Stimulated activated naive CD8-positive, alpha-beta T cell treated with anti-CD3 and anti-CD28 coated beads, Interleukin-15, amount 100 ng/mL, for 72 hours (primary cell): Measurements from ENCODE around the gene EWSR1.

Experiments used
- ATAC-seq: fragments of 150-1000 bp; cut with Tn5 transposase; 2 replicates; pipeline ENCODE4 v1.10.0; 2021; ENCODE audit warnings: mild to moderate bottlenecking, moderate library complexity
- DNase-seq, 2 donors: peaks; one replicate each; pipeline ENCODE4 v3.0.0; 2021 to 2022
- H3K27ac Mint-ChIP-seq, 2 donors: one replicate each; pipeline ENCODE4 v1.8.0; 2022; ENCODE audit warnings: mild to moderate bottlenecking in 2 of 2, mixed read lengths in 2 of 2, moderate library complexity in 2 of 2
- H3K27me3 Mint-ChIP-seq: one replicate; pipeline ENCODE4 v1.8.0; 2022; ENCODE audit warnings: mixed read lengths
- H3K4me1 Mint-ChIP-seq: one replicate; pipeline ENCODE4 v1.8.0; 2022; ENCODE audit warnings: mild to moderate bottlenecking, mixed read lengths
- H3K4me3 Mint-ChIP-seq, 2 donors: one replicate each; pipeline ENCODE4 v1.8.0; 2022; ENCODE audit warnings: mild to moderate bottlenecking in 2 of 2, mixed read lengths in 2 of 2, moderate library complexity in 1 of 2
- H3K9me3 Mint-ChIP-seq, 2 donors: one replicate each; pipeline ENCODE4 v1.8.0; 2022; ENCODE audit warnings: mixed read lengths in 2 of 2

Gene EWSR1

DNA sequence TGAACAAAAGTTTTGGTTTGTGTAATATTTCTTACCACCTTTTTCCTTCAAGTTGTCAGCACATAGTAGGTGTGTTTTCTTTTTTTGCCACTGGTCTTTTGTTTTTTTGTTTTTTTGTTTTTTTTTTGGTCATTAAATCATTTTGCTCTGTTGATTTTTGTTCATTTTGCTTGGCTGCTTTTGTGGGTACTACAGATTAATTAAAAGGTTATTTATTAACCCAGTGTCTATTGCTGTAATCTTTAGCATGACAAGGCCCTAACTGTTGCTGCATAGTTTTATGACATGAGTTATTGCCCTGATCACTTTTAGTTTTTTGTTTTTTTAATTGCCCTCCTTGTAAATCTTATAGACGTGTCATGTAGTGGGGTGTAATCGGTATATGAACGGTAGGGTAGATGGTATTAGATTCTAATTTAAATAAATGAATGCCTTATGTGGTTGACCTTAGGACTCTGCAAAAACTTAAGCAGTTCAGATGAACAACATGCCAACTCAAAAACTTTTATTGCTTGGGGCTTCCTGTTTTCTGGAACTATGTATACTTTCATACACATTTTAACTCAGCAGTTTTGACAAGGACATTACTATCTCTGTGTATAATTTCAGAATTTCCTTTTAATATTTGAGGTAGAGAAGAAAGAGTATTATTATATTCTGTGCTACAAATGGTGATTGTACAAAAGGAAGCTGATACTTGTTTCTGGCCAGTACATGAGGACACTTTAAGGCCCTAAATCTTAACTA, 7.9 kb downstream of the EWSR1 start:
- no peaks in the 10 kb centered on the region for H3K27me3 Mint-ChIP-seq
- ATAC-seq (no peak), DNase-seq (no peak)
- H3K27ac Mint-ChIP-seq = peak overlapping the region; percentile 10 to 49
- peaks cover 74% of the 10 kb centered on the region for H3K4me1 Mint-ChIP-seq
- H3K9me3 Mint-ChIP-seq = no peaks in the 10 kb centered on the region
- no peak overlapping the region for H3K4me3 Mint-ChIP-seq

DNA sequence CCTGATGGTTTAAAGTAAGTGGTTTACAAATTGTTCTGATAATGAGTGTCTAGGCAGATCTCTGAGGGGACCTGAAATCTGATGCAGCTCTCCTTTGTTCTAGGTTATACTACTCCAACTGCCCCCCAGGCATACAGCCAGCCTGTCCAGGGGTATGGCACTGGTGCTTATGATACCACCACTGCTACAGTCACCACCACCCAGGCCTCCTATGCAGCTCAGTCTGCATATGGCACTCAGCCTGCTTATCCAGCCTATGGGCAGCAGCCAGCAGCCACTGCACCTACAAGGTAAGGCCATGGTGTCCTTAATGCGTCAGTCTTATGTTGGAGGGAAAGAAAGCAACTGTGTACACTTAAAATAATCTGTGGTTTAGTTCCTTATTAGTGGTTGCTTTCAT, 9.9 kb downstream of the EWSR1 start:
- H3K9me3 Mint-ChIP-seq = no peaks in the 10 kb centered on the region
- H3K4me1 Mint-ChIP-seq = peaks cover 55% of the 10 kb centered on the region
- DNase-seq (no peak), ATAC-seq (no peak)
- H3K27me3 Mint-ChIP-seq = no peaks in the 10 kb centered on the region
- peak overlapping the region in 1 of 2 donors; percentile 19 for H3K4me3 Mint-ChIP-seq
- peak overlapping the region in 1 of 2 donors; percentile 27 for H3K27ac Mint-ChIP-seq

DNA sequence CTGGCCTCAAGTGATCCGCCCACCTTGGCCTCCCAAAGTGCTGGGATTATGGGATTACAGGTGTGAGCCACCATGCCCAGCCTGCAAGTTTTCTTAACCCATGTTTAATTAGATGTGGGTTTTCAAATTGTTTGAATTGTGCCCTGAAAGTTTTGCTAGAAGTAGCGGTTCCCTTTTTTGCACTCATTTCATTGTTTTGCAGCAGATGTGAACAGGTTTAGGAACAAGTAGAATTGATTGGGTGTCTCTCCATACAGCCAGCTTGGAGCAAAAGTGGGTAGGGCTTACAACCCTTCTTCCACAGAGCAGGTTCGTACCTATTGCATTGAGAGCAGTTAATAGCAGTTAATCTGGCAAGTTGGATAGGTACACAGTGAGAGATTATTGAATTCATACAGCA, 16.1 kb downstream of the EWSR1 start:
- H3K4me3 Mint-ChIP-seq = no peak overlapping the region
- no peaks in the 10 kb centered on the region for H3K27me3 Mint-ChIP-seq
- H3K9me3 Mint-ChIP-seq = no peaks in the 10 kb centered on the region
- no peak overlapping the region for H3K27ac Mint-ChIP-seq
- H3K4me1 Mint-ChIP-seq = peaks cover 24% of the 10 kb centered on the region
- no peak for DNase-seq
- ATAC-seq = no peak

DNA sequence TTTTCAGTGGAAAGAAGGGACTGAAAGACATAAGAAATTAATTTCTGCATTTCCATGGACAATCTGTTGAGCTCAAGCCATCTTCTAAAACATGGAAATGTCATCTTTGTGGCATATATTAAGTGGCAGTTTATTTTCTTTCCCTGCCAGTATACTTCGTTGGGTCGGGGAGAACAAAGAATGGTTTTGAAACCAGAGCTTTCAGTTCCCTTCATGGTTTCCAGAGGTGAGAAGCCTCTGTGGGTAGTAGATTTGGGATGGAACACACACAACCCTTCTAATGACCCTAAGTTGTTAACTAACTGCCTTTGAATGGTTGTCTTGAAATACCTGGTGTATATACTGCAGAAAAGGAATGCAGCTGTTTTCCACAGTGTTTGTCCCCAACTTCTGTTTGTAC, 20.8 kb downstream of the EWSR1 start:
- H3K9me3 Mint-ChIP-seq = no peaks in the 10 kb centered on the region
- H3K4me1 Mint-ChIP-seq = peaks cover 23% of the 10 kb centered on the region
- no peak overlapping the region for H3K4me3 Mint-ChIP-seq
- DNase-seq = no peak
- no peak overlapping the region for H3K27ac Mint-ChIP-seq
- H3K27me3 Mint-ChIP-seq = no peaks in the 10 kb centered on the region
- no peak for ATAC-seq

DNA sequence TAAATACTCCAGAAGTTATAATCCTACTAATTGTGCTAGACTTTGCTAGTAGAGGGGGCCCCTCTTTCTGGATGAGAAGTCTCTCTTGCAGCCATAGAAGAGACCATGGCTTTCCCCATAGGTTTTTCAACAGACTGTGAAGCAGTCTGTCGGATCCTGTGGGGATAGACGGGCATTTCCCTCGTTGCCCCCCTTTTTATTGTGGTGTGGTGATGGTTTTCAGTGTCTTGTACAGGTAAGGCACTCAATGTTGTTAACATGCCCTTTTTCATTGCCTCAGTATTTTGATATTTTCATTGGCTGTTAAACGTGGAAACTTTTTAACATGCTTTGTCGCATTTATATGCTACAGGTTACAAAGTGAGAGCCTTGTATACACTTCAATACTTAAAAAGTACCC, 22.0 kb downstream of the EWSR1 start:
- Mint-ChIP-seq H3K9me3 (no peaks in the 10 kb centered on the region), H3K4me1 (peaks cover 18% of the 10 kb centered on the region), H3K27me3 (no peaks in the 10 kb centered on the region), H3K27ac (peak overlapping the region in 1 of 2 donors; percentile 19), H3K4me3 (no peak overlapping the region)
- DNase-seq (no peak), ATAC-seq (no peak)

DNA sequence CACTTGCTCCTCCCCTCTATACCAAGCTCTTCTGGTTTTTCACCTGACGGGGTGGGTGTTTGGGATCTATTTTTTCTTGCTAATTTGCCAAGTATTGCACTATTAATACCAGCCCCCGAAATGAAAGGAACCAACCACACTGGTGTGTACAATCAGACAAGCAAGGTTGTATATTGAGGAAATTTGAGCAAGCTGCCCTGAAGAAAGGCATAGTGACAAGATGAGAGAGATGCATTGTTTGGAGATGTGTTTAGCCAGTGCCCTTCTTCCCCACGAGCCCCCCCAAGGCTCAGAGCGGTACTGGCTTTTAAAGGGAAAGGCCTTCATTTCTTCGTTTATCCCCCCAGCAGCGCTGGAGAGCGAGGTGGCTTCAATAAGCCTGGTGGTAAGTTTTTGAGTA, 23.1 kb downstream of the EWSR1 start:
- no peaks in the 10 kb centered on the region for H3K9me3 Mint-ChIP-seq
- no peaks in the 10 kb centered on the region for H3K27me3 Mint-ChIP-seq
- DNase-seq (no peak), ATAC-seq (no peak)
- no peak overlapping the region for H3K27ac Mint-ChIP-seq
- H3K4me1 Mint-ChIP-seq = peaks cover 18% of the 10 kb centered on the region
- H3K4me3 Mint-ChIP-seq = no peak overlapping the region

DNA sequence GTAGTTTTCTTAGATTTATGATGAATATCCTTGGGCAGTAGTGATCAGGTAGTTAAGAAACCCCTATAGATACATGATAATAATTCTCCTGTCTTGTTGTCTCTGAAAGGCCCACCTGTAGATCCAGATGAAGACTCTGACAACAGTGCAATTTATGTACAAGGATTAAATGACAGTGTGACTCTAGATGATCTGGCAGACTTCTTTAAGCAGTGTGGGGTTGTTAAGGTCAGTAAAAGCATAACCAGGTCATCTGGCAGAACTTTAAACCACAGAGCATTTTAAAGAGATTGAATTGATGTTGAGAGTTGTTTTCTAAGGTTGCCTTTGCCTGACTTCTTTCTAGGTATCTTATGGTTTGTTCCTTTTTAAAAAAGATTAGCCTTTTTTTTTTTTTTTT, 24.3 kb downstream of the EWSR1 start:
- no peak for ATAC-seq
- Mint-ChIP-seq H3K4me1 (peaks cover 10% of the 10 kb centered on the region), H3K27me3 (no peaks in the 10 kb centered on the region), H3K27ac (peak overlapping the region in 1 of 2 donors; percentile 72), H3K9me3 (no peaks in the 10 kb centered on the region), H3K4me3 (no peak overlapping the region)
- no peak for DNase-seq

DNA sequence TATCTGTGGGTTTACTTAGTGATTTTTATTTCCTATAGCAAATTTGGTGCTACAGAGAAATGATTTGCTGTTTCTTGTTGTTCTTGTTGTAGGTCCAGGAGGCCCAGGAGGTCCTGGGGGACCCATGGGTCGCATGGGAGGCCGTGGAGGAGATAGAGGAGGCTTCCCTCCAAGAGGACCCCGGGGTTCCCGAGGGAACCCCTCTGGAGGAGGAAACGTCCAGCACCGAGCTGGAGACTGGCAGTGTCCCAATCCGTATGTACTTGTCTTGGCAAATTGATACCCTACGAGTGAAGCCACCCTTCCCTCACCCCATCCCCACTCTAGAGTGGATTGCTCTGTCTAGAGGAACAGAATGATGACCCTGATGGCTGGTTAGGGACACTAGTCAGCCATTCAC, 30.6 kb downstream of the EWSR1 start:
- no peak for DNase-seq
- Mint-ChIP-seq H3K4me3 (no peak overlapping the region), H3K9me3 (no peaks in the 10 kb centered on the region), H3K27me3 (no peaks in the 10 kb centered on the region), H3K4me1 (peaks cover 17% of the 10 kb centered on the region), H3K27ac (peak overlapping the region in 1 of 2 donors; percentile 49)
- ATAC-seq = no peak

DNA sequence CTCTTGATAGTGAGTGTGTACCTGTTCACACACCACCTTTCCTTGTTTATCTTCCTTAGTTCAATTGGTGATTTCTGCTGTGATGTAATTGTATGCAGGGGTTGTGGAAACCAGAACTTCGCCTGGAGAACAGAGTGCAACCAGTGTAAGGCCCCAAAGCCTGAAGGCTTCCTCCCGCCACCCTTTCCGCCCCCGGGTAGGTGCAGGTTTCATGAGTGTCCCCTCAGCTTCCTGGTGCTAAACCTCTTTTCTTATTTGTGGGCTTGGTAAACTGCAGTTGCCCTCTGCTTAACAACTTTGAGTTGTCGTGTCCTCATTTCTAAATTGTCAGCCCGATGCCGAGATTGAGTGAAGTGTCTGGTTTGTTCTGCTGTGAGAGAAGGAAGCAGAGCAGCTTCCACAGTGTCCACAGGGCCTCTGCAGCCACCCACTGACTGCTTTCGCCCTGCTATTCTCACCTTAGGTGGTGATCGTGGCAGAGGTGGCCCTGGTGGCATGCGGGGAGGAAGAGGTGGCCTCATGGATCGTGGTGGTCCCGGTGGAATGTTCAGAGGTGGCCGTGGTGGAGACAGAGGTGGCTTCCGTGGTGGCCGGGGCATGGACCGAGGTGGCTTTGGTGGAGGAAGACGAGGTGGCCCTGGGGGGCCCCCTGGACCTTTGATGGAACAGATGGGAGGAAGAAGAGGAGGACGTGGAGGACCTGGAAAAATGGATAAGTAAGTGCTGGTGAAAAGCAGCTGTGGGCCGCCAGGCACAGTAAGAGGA, 31.2 kb downstream of the EWSR1 start:
- H3K4me1 Mint-ChIP-seq = peaks cover 17% of the 10 kb centered on the region
- no peaks in the 10 kb centered on the region for H3K9me3 Mint-ChIP-seq
- peak overlapping the region in 1 of 2 donors; percentile 3 for H3K27ac Mint-ChIP-seq

DNA sequence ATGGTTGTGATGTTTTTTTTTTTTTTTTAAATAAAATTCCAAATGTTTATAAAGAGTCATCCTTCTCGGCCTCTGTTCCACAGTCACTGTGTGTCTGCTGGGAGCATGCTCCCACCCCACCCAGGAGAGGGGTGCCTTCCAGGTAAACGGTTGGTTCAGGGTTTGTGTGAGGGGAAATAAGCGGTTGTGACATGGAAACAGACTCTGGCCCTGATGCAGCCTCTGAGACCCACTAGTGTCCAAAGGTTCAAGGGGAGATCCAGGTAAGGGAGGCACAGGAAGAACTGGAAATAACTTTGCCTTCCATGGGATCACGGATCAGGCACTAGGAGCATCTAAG, 32.4 kb downstream of the EWSR1 start:
- no peak overlapping the region for H3K27ac Mint-ChIP-seq
- H3K4me3 Mint-ChIP-seq = no peak overlapping the region
- no peak for ATAC-seq
- H3K27me3 Mint-ChIP-seq = peaks cover 15% of the 10 kb centered on the region
- H3K9me3 Mint-ChIP-seq = no peaks in the 10 kb centered on the region
- no peak for DNase-seq
- H3K4me1 Mint-ChIP-seq = peaks cover 22% of the 10 kb centered on the region

More for the DNA sequence above, 31.2 kb downstream of the EWSR1 start:
- DNase-seq (no peak), ATAC-seq (no peak)
- no peak overlapping the region for H3K4me3 Mint-ChIP-seq
- peaks cover 3% of the 10 kb centered on the region for H3K27me3 Mint-ChIP-seq

DNA sequence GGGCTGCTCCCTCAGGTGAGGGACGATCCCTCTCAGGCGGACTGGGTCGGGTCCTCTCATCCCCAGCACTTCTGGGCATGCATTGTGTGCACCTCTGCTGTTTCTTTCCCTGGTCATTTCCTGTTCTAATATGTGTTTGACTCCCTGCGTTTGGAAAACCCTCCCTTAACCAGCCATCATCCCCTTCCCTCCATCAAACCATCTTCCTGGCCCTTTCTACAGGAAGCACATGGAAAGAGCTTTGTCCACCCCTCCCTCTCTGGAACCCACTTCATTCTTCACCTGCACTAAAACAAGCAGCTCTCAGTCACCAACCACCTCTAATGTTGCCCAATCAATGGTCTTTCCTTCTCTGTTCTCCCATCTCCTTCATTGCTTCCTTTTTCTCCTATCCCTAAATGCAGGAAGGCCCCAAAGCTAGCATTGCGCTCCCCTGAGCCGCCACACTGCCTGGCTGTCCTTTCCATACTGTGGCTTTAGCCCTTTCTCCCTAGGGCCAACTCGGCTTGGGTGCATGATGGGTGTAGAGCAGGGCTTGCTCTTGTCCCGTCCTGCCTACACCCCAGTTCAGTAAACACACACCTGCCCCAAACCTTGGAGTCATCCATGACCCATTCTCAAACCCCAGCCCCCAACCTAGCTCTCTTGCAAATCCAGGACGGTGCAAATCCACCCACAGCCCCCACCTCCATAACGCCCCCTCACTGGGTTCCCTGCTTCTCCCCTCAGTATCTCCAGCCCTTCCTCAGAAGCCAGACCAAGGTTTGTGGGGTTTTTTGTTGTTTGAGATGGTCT, 32.9 kb downstream of the EWSR1 start:
- peak; percentile 19 for ATAC-seq
- peaks cover 20% of the 10 kb centered on the region for H3K27me3 Mint-ChIP-seq
- peak overlapping the region in 1 of 2 donors; percentile 9 for H3K27ac Mint-ChIP-seq
- H3K4me1 Mint-ChIP-seq = peaks cover 28% of the 10 kb centered on the region
- no peak for DNase-seq
- no peaks in the 10 kb centered on the region for H3K9me3 Mint-ChIP-seq
- no peak overlapping the region for H3K4me3 Mint-ChIP-seq

DNA sequence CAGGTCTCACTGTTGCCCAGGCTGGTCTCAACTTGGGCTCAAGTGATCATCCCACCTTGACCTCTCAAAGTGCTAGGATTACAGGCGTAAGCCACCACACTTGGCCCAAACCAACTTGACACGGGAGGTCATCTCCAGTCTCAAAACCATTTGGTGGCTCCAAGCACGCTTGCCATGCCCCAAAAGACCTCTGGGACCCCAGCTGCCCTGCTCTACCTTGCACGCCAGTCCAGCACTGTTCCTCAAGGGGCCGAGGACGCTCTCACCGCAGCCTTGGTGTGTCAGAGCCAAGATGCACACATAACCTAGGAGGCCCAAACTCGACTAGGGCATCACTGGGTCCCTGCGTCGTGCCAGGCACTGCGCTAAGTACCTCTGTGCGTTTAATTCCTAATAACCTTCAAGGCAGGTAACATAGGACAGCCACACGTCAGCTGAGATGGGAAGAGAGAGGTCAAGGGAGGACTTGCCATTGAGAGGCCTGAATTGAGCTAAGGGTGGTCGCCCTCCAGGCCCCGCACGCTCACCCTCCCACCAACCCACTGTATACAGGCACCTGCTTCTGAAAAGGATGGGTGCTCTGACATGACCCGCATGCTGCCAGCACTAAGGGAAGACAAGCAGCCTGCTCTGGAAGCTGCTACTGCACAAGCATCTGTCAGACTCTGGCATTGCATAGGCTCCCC, 33.8 kb downstream of the EWSR1 start:
- ATAC-seq (no peak), DNase-seq (no peak)
- Mint-ChIP-seq H3K27me3 (peaks cover 28% of the 10 kb centered on the region), H3K4me3 (no peak overlapping the region), H3K4me1 (peaks cover 35% of the 10 kb centered on the region), H3K27ac (peak overlapping the region in 1 of 2 donors; percentile 20), H3K9me3 (no peaks in the 10 kb centered on the region)

DNA sequence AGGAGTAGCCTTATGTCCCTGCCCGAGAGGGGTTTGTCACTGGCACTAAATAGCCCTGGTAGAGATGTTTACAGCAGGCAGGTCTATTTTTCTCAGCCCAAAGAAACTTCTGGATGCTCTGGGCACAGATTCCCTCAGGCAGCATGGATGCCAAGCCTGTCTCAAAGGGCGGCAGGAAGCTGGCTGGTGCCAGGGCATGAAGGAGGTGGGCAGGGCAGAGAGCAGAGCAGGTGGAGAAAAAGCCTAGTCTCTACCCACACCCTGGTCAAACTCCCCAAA, 34.3 kb downstream of the EWSR1 start:
- no peaks in the 10 kb centered on the region for H3K9me3 Mint-ChIP-seq
- ATAC-seq (no peak), DNase-seq (no peak)
- H3K4me3 Mint-ChIP-seq = no peak overlapping the region
- peak overlapping the region in 1 of 2 donors; percentile 20 for H3K27ac Mint-ChIP-seq
- H3K4me1 Mint-ChIP-seq = peaks cover 36% of the 10 kb centered on the region
- peaks cover 30% of the 10 kb centered on the region for H3K27me3 Mint-ChIP-seq

DNA sequence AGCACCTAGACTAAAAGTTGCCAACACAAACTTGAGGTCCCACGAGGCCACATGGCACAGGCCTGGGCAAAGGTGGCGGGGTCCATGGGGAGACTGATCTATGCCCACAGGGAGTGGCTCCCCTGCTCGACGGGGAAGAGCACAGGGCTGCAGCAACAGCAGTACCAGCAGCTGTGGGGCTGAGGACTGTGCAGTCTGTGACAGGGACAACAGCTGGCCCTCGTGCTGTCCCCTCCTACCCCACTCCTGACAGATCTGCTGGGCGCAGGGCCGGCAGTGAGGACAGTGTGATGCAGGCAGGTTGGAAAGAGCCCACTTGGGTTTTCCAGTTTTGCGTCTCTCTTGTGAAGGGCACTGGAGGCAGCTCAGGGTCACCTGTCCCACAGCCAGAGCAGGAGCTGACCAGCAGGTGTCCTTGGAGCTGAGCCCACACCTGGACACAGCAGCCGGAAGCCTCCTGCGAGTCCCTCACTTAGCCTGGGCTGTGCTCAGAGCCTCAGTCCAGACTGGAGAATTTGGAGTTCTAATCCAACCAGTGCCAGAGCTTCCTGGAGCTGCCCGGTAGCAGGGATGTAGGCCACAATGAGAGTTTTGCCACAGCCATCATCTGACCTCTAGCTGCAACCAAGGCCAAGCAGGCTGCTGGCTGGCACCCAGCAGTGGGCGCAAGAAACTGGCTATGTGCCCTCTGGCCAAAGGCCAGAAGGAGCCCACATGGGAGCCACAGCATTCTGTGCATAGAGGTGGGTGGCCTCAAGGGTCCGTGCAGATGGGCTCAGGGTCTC, 34.8 kb downstream of the EWSR1 start:
- Mint-ChIP-seq H3K27ac (no peak overlapping the region), H3K27me3 (peaks cover 35% of the 10 kb centered on the region), H3K4me3 (no peak overlapping the region), H3K4me1 (peaks cover 37% of the 10 kb centered on the region), H3K9me3 (no peaks in the 10 kb centered on the region)
- DNase-seq = no peak
- no peak for ATAC-seq

DNA sequence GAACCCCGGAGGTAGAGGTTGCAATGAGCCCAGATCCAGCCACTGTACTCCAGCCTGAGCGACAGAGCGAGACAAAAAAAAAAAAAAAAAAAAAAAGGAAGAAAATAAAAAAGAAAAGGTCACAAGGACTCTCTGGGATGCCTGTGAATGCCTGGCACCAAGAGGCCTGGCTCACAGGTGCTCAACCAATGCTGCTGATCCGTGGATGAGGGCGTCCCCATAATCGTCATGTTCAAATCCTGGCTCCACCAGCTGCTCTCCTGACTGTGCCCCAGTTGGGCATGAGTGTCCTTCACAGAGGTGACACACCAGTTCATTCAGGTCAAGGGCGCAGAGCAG, 37.7 kb downstream of the EWSR1 start:
- no peak for DNase-seq
- H3K4me1 Mint-ChIP-seq = peaks cover 49% of the 10 kb centered on the region

More for the DNA sequence above, 37.7 kb downstream of the EWSR1 start:
- no peaks in the 10 kb centered on the region for H3K9me3 Mint-ChIP-seq
- H3K4me3 Mint-ChIP-seq = peak overlapping the region; percentile 75 to 87
- no peak for ATAC-seq
- peaks cover 47% of the 10 kb centered on the region for H3K27me3 Mint-ChIP-seq
- H3K27ac Mint-ChIP-seq = no peak overlapping the region
